Forelimb muscle (tissue), 1 donor: ENCODE measurements around the gene MRPL38. TPM values are rescaled to one million over a fixed set of nuclear protein-coding genes. Genes with fewer than 3 reads are reported as not detected.
"Not testable (repeated sequence)": the region's sequence is repeated elsewhere in the genome, so short reads cannot be mapped to it uniquely, and the experiment has no call there.

ENCODE experiments used
- DNase-seq: peaks from one replicate; pipeline ENCODE4 v3.0.0-alpha.2; 2013; ENCODE audit warnings: low read depth
- polyA plus RNA-seq: library from polyadenylated mRNA; unstranded; fragments of 120-200 nt; gene quantifications from one replicate; pipeline ENCODE4 v1.2.1, GENCODE V29; 2013; ENCODE audit not compliant: insufficient read length

MRPL38 gene
- polyA plus RNA-seq, 1 donor: 73.6 TPM

- no peak for DNase-seq
These were observed 8.1 kb downstream of the MRPL38 start, which contains the start of gene TRIM65 for GRCh38 chr17:75896415-75897159. Gene TRIM65 (minus strand): TSS chr17:75896951. CDS start chr17:75896937, 14 bp downstream.

GRCh38 chr17:75895370-75896155, 9.1 kb downstream of the MRPL38 start:
- DNase-seq: no peak

GRCh38 chr17:75894049-75894733, 10.5 kb downstream of the MRPL38 start:
- no peak for DNase-seq

- DNase-seq: no peak
These were observed 11.2 kb downstream of the MRPL38 start for GRCh38 chr17:75893305-75894048.

- DNase-seq: no peak
These were observed 12.0 kb downstream of the MRPL38 start for GRCh38 chr17:75892556-75893224.

- no peak for DNase-seq
These were observed 12.8 kb downstream of the MRPL38 start for GRCh38 chr17:75891605-75892555.

GRCh38 chr17:75891022-75891604, 13.6 kb downstream of the MRPL38 start:
- DNase-seq: no peak

- no peak for DNase-seq
These were observed 15.2 kb downstream of the MRPL38 start for GRCh38 chr17:75889454-75889853.

- DNase-seq: no peak
These were observed 16.2 kb downstream of the MRPL38 start for GRCh38 chr17:75888484-75888883.

GRCh38 chr17:75885860-75886259, 18.8 kb downstream of the MRPL38 start:
- DNase-seq: not testable (repeated sequence)

GRCh38 chr17:75885431-75885830, 19.3 kb downstream of the MRPL38 start:
- no peak for DNase-seq

- DNase-seq: no peak
These were observed 22.8 kb downstream of the MRPL38 start for GRCh38 chr17:75881678-75882454.

- no peak for DNase-seq
These were observed 24.4 kb downstream of the MRPL38 start for GRCh38 chr17:75880266-75880665.

GRCh38 chr17:75878174-75878998, 26.3 kb downstream of the MRPL38 start, which contains the start of gene TRIM47:
Gene TRIM47 (minus strand): TSS chr17:75878581. CDS start chr17:75878548, 33 bp downstream.
- no peak for DNase-seq

- no peak for DNase-seq
These were observed 26.9 kb downstream of the MRPL38 start for GRCh38 chr17:75877752-75878173.

- peak; percentile 87 for DNase-seq
These were observed 27.5 kb downstream of the MRPL38 start for GRCh38 chr17:75876938-75877751.
